GM12878 (cell line): ENCODE results near the gene GRAMD1A.

Experiments
- BCLAF1 ChIP-seq: fragments of 450-650 bp; IDR thresholded peaks from 2 replicates; pipeline ENCODE4 v1.6.1; 2017; ENCODE audit warnings: antibody characterized with exemption, mild to moderate bottlenecking, moderate library complexity
- CTCF ChIP-seq, 3 experiments: IDR thresholded peaks in 2 of 3; conservative IDR thresholded peaks in 1 of 3; 2 replicates each; pipeline ENCODE4 v1.5.1; 2011; ENCODE audit warnings: low read depth in 3 of 3, low read length in 3 of 3, mild to moderate bottlenecking in 3 of 3, control low read depth in 2 of 3, moderate library complexity in 2 of 3, inconsistent platforms in 1 of 3, mixed read lengths in 1 of 3; ENCODE audit not compliant: control insufficient read depth in 2 of 3, insufficient read depth in 1 of 3; ENCODE audit errors: extremely low read depth in 1 of 3
- EP300 ChIP-seq, 2 experiments: fragments of 150-350 bp in 1 of 2; IDR thresholded peaks; 2 replicates each; pipeline ENCODE4 v1.6.1; 2011 to 2012; ENCODE audit warnings: low read depth in 2 of 2, low read length in 2 of 2, borderline replicate concordance in 1 of 2, improper control_type of control experiment in 1 of 2, inconsistent platforms in 1 of 2; ENCODE audit not compliant: control insufficient read depth in 1 of 2
- HDAC2 ChIP-seq: fragments of 200-600 bp; sonication (generic); IDR thresholded peaks from 2 replicates; pipeline ENCODE4 v1.6.1; 2017
- JUND ChIP-seq: IDR thresholded peaks from 2 replicates; pipeline ENCODE4 v1.6.1; 2012; ENCODE audit warnings: low read depth, mild to moderate bottlenecking, low read length, improper control_type of control experiment, moderate library complexity
- USF1 ChIP-seq: IDR thresholded peaks from 2 replicates; pipeline ENCODE4 v1.6.1; 2011; ENCODE audit warnings: borderline replicate concordance, low read depth, mild to moderate bottlenecking, moderate library complexity, mixed read lengths, low read length; ENCODE audit not compliant: insufficient read depth; ENCODE audit errors: extremely low read length
- YY1 ChIP-seq: IDR thresholded peaks from 2 replicates; pipeline ENCODE4 v1.6.1; 2011; ENCODE audit warnings: low read depth, mild to moderate bottlenecking, low read length
- ZNF274 ChIP-seq: IDR thresholded peaks from one replicate; pipeline ENCODE4 v1.8.0; 2011; ENCODE audit not compliant: insufficient read length, insufficient read depth

- TF ChIP-seq JUND (no peak), USF1 (no peak), BCLAF1 (no peak), YY1 (no peak), HDAC2 (no peak), EP300 (IDR thresholded peaks at IDR 0.05; ENCODE audit: borderline replicate concordance in 1 of 2, control insufficient read depth in 1 of 2, low read depth in 2 of 2, low read length in 2 of 2) (no peak), CTCF (IDR thresholded peaks at IDR 0.05 in 2 of 3, conservative IDR thresholded peaks at IDR 0.05 in 1 of 3; ENCODE audit: control insufficient read depth in 2 of 3, extremely low read depth in 1 of 3, insufficient read depth in 1 of 3, low read depth in 3 of 3, low read length in 3 of 3) (no peak), ZNF274 (no peak)
Observed at GRCh38 chr19:35029737-35030256, 29.7 kb downstream of the GRAMD1A start.
